ENCODE measurements around the gene ADSS1. TPM values are rescaled to one million over a fixed set of nuclear protein-coding genes. Genes with fewer than 3 reads are reported as not detected.
A peak's percentile ranks its signal among the peaks of the same experiment; 100 is the strongest.

ADSS1 gene
- total RNA-seq, 1 experiment from 2014 or later, result 10.0 TPM

- ChIA-PET CTCF (interaction anchor here (0.6 to 4.0 kb wide), 11 partner anchors 8 to 145 kb away, joined by 3 to 35 read pairs (median 7); partner anchors contain the start of gene SIVA1), POLR2A (interaction anchor here (0.6 to 1.1 kb wide), 4 partner anchors 10 to 415 kb away, joined by 3 to 4 read pairs (median 4); no protein-coding TSS in a partner anchor)
- TF ChIP-seq TCF7 (CRISPR knock-in tag; IDR thresholded peaks at IDR 0.05; ENCODE audit: low read depth), result no peak
- TF ChIP-seq NR2C2 (CRISPR knock-in tag; IDR thresholded peaks at IDR 0.05), result no peak
- TF ChIP-seq HMGA2 (CRISPR knock-in tag; IDR thresholded peaks at IDR 0.05), result no peak
- no peak for TF ChIP-seq SMAD4 (CRISPR knock-in tag; IDR thresholded peaks at IDR 0.05)
- no peak for TF ChIP-seq ESRRA (CRISPR knock-in tag; IDR thresholded peaks at IDR 0.05; ENCODE audit: borderline replicate concordance)
- TF ChIP-seq, protein P1, sequence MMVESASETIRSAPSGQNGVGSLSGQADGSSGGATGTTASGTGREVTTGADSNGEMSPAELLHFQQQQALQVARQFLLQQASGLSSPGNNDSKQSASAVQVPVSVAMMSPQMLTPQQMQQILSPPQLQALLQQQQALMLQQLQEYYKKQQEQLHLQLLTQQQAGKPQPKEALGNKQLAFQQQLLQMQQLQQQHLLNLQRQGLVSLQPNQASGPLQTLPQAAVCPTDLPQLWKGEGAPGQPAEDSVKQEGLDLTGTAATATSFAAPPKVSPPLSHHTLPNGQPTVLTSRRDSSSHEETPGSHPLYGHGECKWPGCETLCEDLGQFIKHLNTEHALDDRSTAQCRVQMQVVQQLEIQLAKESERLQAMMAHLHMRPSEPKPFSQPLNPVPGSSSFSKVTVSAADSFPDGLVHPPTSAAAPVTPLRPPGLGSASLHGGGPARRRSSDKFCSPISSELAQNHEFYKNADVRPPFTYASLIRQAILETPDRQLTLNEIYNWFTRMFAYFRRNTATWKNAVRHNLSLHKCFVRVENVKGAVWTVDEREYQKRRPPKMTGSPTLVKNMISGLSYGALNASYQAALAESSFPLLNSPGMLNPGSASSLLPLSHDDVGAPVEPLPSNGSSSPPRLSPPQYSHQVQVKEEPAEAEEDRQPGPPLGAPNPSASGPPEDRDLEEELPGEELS (CRISPR knock-in tag; IDR thresholded peaks at IDR 0.05), result no peak
- TF ChIP-seq AR (CRISPR knock-in tag; IDR thresholded peaks at IDR 0.05), result no peak
- no peak for TF ChIP-seq AFF4 (CRISPR knock-in tag; IDR thresholded peaks at IDR 0.05; ENCODE audit: borderline replicate concordance)
- TF ChIP-seq, protein P2, sequence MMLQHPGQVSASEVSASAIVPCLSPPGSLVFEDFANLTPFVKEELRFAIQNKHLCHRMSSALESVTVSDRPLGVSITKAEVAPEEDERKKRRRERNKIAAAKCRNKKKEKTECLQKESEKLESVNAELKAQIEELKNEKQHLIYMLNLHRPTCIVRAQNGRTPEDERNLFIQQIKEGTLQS (CRISPR knock-in tag; conservative IDR thresholded peaks at IDR 0.05), result no peak
- TF ChIP-seq OVOL2 (CRISPR knock-in tag; IDR thresholded peaks at IDR 0.05; ENCODE audit: borderline replicate concordance), result no peak
- TF ChIP-seq MYBL2 (CRISPR knock-in tag; IDR thresholded peaks at IDR 0.05), result no peak
- TF ChIP-seq, protein P3, sequence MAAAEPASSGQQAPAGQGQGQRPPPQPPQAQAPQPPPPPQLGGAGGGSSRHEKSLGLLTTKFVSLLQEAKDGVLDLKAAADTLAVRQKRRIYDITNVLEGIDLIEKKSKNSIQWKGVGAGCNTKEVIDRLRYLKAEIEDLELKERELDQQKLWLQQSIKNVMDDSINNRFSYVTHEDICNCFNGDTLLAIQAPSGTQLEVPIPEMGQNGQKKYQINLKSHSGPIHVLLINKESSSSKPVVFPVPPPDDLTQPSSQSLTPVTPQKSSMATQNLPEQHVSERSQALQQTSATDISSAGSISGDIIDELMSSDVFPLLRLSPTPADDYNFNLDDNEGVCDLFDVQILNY (CRISPR knock-in tag; IDR thresholded peaks at IDR 0.05), result no peak
- TF ChIP-seq, protein P4, sequence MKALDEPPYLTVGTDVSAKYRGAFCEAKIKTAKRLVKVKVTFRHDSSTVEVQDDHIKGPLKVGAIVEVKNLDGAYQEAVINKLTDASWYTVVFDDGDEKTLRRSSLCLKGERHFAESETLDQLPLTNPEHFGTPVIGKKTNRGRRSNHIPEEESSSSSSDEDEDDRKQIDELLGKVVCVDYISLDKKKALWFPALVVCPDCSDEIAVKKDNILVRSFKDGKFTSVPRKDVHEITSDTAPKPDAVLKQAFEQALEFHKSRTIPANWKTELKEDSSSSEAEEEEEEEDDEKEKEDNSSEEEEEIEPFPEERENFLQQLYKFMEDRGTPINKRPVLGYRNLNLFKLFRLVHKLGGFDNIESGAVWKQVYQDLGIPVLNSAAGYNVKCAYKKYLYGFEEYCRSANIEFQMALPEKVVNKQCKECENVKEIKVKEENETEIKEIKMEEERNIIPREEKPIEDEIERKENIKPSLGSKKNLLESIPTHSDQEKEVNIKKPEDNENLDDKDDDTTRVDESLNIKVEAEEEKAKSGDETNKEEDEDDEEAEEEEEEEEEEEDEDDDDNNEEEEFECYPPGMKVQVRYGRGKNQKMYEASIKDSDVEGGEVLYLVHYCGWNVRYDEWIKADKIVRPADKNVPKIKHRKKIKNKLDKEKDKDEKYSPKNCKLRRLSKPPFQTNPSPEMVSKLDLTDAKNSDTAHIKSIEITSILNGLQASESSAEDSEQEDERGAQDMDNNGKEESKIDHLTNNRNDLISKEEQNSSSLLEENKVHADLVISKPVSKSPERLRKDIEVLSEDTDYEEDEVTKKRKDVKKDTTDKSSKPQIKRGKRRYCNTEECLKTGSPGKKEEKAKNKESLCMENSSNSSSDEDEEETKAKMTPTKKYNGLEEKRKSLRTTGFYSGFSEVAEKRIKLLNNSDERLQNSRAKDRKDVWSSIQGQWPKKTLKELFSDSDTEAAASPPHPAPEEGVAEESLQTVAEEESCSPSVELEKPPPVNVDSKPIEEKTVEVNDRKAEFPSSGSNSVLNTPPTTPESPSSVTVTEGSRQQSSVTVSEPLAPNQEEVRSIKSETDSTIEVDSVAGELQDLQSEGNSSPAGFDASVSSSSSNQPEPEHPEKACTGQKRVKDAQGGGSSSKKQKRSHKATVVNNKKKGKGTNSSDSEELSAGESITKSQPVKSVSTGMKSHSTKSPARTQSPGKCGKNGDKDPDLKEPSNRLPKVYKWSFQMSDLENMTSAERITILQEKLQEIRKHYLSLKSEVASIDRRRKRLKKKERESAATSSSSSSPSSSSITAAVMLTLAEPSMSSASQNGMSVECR (CRISPR knock-in tag; IDR thresholded peaks at IDR 0.05; ENCODE audit: borderline replicate concordance), result no peak
- no peak for TF ChIP-seq ZNF423 (CRISPR knock-in tag; IDR thresholded peaks at IDR 0.05)
- no peak for TF ChIP-seq JAZF1 (CRISPR knock-in tag; IDR thresholded peaks at IDR 0.05)
- TF ChIP-seq IRF2 (CRISPR knock-in tag; IDR thresholded peaks at IDR 0.05; ENCODE audit: borderline replicate concordance, low read depth), result no peak
- no peak for TF ChIP-seq SMAD3 (CRISPR knock-in tag; IDR thresholded peaks at IDR 0.05; ENCODE audit: borderline replicate concordance)
- Mint-ChIP-seq H3K4me3 (peak overlapping the region; percentile 61), H3K27ac (peak overlapping the region; percentile 82), H3K9me3 (peaks cover 8% of the 10 kb centered on the region), H3K4me1 (peaks cover 60% of the 10 kb centered on the region), H3K36me3 (peaks cover 3% of the 10 kb centered on the region; the same call in 1 of the 2 replicates), H3K27me3 (ENCODE audit: low read depth) (peaks cover 7% of the 10 kb centered on the region)
- DNase-seq (ENCODE audit: low spot score) (no peak), ATAC-seq (peak; percentile 0)
Observed at GRCh38 chr14:104680806-104681688, 43.0 kb upstream of the ADSS1 start.
